Coronary artery (tissue), 2 donors: Measurements from ENCODE around the gene ZNF578.
"Not testable (repeated sequence)": the region's sequence is repeated elsewhere in the genome, so short reads cannot be mapped to it uniquely, and the experiment has no call there.

Experiments used
- DNase-seq: peaks from one replicate; pipeline ENCODE4 v3.0.0-alpha.2; 2017; ENCODE audit warnings: low spot score
- H3K27ac ChIP-seq, 2 donors: fragments of 200-600 bp; sonication (generic); one replicate each; pipeline ENCODE4 v1.5.1; 2016 to 2019
- H3K4me3 ChIP-seq: fragments of 200-600 bp; sonication (generic); 2 replicates; pipeline ENCODE4 v1.5.1; 2016; ENCODE audit warnings: mild to moderate bottlenecking, moderate library complexity
- TF ChIP-seq, protein P1 (sequence below): fragments of 200-600 bp; sonication (generic); IDR thresholded peaks from one replicate; pipeline ENCODE4 v1.5.1; 2019; ENCODE audit warnings: antibody characterized with exemption

ZNF578 gene

DNA sequence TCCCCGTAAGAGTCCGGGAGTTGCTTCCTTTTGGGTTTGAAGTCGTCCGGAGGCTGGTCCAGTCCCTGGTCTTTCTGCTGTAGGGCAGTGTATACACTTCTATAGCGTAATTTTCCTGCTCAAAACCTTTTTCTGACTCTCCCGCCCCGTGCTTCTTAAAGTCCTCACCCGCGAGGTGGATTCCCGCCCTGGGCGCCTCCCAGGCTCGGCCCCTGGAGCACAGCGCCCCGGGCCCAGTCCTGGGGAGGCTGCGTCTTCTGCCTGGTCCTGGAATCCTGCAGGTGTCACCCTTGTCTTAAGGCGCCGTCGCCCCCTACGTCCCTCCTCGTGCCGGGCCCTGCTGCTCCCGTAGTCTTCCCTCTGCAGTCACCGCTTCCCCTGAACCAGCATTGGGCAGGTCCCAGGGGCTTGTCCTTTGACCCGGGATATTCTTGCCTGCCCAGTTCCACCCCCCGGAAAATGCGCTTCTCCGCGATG lies 39.7 kb downstream of the ZNF578 start:
- no peak overlapping the region for H3K27ac ChIP-seq
- peak overlapping the region; percentile 59 for H3K4me3 ChIP-seq
- DNase-seq, result no peak
- TF ChIP-seq, protein P1, sequence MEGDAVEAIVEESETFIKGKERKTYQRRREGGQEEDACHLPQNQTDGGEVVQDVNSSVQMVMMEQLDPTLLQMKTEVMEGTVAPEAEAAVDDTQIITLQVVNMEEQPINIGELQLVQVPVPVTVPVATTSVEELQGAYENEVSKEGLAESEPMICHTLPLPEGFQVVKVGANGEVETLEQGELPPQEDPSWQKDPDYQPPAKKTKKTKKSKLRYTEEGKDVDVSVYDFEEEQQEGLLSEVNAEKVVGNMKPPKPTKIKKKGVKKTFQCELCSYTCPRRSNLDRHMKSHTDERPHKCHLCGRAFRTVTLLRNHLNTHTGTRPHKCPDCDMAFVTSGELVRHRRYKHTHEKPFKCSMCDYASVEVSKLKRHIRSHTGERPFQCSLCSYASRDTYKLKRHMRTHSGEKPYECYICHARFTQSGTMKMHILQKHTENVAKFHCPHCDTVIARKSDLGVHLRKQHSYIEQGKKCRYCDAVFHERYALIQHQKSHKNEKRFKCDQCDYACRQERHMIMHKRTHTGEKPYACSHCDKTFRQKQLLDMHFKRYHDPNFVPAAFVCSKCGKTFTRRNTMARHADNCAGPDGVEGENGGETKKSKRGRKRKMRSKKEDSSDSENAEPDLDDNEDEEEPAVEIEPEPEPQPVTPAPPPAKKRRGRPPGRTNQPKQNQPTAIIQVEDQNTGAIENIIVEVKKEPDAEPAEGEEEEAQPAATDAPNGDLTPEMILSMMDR, result no peak

DNA sequence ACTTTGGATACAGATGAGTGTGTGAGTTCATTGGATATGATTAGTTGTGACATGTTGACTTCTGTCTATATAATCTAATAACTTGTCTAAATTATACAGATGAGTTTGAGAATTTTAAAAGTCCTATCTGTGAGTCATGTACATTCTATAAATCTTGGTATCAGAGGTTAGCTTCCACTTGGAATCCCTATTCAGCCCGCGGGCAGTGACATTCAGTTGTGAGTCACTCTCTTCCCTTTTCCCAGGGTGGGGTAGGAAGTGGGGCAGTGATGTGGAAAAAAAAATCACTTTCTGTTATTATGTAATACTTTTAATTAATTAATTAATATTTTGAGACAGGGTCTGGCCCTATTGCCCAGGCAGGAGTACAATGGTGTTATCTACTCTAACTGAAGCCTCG lies 41.2 kb downstream of the ZNF578 start:
- Histone ChIP-seq H3K27ac (no peak overlapping the region), H3K4me3 (no peak overlapping the region)
- DNase-seq, result no peak
- TF ChIP-seq, protein P1, result no peak

DNA sequence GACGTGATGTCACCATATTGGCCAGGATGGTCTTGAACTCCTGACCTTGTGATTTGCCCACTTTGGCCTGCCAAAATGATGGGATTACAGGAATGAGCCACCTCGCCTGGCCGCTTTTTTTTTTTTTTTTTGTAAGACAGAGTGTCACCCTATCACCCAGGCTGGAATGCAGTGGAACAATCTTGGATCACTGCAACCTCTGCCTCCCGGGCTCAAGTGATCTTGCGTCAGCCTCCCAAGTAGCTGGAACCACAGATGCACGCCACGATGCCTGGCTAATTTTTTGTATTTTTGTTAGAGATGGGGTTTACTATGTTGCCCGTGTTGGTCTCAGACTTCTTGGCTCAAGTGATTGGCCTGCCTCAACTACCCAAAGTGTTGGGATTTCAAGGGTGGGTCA lies 45.2 kb downstream of the ZNF578 start:
- TF ChIP-seq, protein P1, result no peak
- H3K4me3 ChIP-seq, result no peak overlapping the region

DNA sequence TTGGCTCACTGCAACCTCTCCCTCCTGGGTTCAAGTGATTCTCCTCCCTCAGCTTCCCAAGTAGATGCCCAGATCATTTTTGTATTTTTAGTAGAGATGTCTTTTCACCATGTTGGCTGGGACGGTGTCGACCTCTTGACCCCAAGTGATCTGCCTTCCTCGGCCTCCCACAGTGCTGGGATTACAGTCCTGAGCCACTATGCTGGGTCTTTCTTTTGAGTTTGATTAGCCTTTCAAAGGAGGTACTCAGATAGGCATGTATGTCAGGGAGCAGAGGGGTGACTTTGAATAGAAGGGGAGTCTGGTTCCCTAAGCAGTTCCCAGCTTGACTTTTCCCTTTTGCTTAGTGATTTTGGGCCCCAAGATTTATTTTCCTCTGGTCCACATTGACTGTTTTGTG lies 47.1 kb downstream of the ZNF578 start:
- not testable (repeated sequence) for DNase-seq, H3K4me3 ChIP-seq, H3K27ac ChIP-seq

More for the DNA sequence above, 45.2 kb downstream of the ZNF578 start:
- no peak overlapping the region for H3K27ac ChIP-seq
- no peak for DNase-seq

DNA sequence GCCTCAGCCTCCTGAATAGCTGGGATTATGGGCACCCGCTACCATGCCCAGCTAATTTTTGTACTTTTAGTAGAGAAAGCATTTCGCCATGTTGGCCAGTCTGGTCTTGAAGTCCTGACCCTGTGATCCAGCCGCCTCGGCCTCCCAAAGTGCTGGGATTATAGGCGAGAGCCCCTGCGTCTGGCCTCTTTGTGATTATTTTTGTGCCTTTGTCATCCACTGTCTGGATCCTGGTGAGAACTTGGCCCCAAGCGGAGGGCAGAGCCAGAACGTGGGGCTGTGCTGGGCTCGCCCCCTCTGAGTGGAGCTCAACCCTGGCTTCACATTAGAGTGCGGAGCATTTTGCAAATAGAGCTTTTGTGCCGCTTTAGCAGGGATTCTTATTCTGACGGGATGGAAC lies 47.6 kb downstream of the ZNF578 start:
- DNase-seq, H3K4me3 ChIP-seq, H3K27ac ChIP-seq: not testable (repeated sequence)

DNA sequence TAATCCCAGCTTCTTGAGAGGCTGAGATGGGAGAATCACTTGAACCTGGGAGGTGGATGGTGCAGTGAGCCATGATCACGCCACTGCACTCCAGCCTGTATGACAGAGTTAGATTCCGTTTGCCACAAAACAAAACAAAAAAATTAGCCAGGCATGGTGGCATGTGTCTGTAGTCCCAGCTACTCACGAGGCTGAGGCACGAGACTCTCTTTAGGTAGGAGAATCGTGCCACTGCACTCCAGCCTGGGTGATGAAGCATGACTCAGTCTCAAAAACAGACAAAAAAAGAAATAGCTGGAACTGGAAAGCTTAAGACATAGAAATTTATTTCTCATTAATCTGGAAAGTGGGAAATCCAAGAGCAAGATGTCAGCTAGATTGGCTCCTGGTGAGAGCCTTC lies 53.9 kb downstream of the ZNF578 start:
- Histone ChIP-seq H3K27ac (no peak overlapping the region), H3K4me3 (no peak overlapping the region)
- no peak for DNase-seq
- TF ChIP-seq, protein P1, result no peak

DNA sequence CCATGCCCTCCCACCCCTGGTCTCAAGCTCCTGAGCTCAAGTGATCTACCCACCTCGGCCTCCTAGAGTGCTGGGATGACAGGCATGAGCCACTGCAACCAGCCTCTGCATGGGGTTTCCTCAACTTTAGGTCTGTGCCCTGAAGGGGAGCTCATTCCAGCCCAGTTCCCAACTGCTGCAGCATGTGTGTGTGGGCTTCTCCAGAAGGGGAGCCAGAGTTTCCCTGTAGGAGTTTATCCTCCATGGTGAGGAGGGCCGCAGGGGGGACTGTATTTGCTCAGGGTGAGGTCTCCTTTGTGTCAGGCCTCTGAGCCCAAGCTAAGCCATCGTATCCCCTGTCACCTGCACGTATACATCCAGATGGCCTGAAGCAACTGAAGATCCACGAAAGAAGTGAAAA lies 62.8 kb downstream of the ZNF578 start:
- DNase-seq, result no peak
- Histone ChIP-seq H3K4me3 (no peak overlapping the region), H3K27ac (no peak overlapping the region)
- TF ChIP-seq, protein P1, result no peak

DNA sequence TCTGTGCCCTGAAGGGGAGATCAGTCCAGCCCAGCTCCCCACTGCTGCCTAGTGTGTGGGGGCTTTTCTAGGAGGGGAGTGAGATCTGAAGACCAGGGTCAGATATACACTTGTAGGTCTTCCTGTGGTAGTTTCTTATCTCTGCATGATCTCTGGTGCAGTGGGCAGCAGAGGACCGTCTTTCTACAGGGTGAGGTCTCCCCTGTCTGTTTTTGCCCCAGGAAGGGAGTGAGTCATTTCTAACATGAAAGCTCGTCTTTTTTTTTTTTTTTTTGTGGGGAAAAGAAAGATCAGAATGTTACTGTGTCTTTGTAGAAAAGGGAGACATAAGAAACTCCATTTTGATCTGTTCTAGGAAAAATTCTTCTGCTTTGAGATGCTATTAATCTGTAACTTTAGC lies 65.3 kb downstream of the ZNF578 start:
- TF ChIP-seq, protein P1, result no peak
- H3K4me3 ChIP-seq, result no peak overlapping the region
- DNase-seq, result no peak
- no peak overlapping the region for H3K27ac ChIP-seq

DNA sequence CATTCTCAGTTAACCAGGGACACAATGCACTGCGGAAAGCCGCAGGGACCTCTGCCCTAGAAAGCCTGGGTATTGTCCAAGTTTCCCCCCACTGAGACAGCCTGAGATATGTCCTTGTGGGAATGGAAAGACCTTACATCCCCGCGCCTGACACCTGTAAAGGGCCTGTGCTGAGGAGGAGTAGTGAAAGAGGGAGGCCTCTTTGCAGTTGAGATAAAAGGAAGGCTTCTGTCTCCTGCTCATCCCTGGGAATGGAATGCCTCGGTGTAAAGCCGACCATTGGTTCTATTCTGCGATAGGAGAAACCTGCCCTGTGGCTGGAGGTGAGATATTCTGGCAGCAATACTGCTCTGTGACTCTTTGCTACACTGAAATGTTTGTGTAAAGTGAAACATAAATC lies 65.8 kb downstream of the ZNF578 start:
- H3K4me3 ChIP-seq, H3K27ac ChIP-seq, DNase-seq: not testable (repeated sequence)
